ENCODE results near the gene CDH23. TPM values are rescaled to one million over a fixed set of nuclear protein-coding genes. Genes with fewer than 3 reads are reported as not detected.

Gene CDH23
- total RNA-seq, 1 donor from 2014 or later, result 20.1 TPM

- DNase-seq (ENCODE audit: low spot score) (no peak), ATAC-seq (no peak)
- intact Hi-C loops (cut with DNase I), result no loop called here
These were observed 138.0 kb downstream of the CDH23 start for GRCh38 chr10:71534568-71535194.

GRCh38 chr10:71536332-71536731, 139.6 kb downstream of the CDH23 start:
- intact Hi-C loops (cut with DNase I), result no loop called here

DNA sequence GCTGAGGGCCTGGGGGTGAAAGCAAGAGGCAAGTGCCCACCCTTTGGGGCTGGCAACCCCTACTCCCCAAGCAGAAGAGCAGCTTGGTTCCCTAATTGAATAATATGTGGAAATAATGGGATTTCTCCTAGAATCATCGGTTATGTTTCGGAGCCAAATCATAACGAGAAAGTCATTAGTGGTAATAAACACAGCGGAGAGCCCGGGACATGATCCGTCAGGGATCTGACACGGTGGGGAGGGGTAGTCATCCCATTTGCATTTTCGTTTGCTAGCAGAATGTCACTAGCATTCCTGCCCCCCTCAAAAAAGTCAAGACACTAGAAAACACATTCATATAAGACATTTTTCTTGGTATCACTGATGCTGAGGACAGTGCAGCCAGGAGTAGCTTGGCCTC, 140.4 kb downstream of the CDH23 start:
- intact Hi-C loops (cut with DNase I), result no loop called here
- ATAC-seq, result no peak

More at GRCh38 chr10:71536332-71536731, 139.6 kb downstream of the CDH23 start:
- DNase-seq (ENCODE audit: low spot score) (no peak), ATAC-seq (no peak)

DNA sequence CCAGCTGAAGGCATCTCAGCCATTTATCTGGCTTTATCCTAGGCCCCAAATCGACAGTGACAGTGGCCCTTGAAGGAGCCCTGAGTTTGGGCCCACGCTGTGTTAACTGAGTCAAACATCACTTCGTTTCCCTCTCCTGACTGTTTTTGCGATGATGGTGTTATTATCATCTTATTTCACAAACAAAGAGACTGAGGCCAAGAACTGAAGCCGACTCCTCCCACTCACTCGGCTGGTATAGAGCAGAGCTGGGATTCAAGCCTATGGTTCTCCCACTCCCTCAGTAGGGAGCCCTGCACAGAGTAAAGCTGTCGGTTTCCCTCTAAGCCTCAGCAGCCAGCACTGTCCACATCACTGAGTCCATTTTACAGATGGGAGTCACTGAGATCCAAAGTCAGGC, 141.0 kb downstream of the CDH23 start:
- ATAC-seq (no peak), DNase-seq (ENCODE audit: low spot score) (no peak)
- intact Hi-C loops (cut with DNase I), result no loop called here

More for the DNA sequence above, 140.4 kb downstream of the CDH23 start:
- no peak for DNase-seq (ENCODE audit: low spot score)

DNA sequence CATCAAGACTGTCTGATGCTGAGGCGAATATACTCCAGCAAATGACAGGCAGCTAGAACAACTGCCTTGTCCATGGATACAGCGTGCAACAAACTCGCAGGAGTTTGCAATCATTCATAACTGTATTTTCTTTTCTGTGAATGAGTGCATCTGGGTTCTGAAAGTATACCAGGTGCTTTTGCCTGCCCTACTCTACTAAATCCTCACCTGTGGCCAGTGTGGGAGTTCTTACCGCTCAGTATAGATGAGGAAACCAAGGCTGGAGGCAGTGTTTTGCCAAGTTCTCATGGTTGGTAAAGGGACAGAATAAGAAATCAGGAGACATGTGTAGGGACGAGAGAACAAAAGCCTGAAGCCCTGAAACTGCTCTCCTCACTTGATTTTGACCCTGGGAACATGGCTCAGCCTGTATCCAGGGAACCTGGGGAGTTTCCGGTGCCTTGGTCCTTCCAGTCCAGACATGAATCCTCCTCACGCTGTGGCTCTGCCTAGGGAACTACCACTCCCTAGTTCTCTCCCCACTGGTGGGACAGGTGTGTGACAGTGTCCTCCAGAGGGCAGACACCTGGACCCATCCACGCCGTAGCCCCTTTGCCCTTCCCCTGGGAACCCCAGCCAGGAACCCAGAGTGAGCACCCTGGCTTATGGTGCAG, 142.0 kb downstream of the CDH23 start:
- ATAC-seq (peak; percentile 11), DNase-seq (ENCODE audit: low spot score) (no peak)
- intact Hi-C loops (cut with DNase I), result no loop called here

- intact Hi-C loops (cut with DNase I), result no loop called here
- ATAC-seq (no peak), DNase-seq (ENCODE audit: low spot score) (no peak)
These were observed 142.9 kb downstream of the CDH23 start for GRCh38 chr10:71539442-71540118.

DNA sequence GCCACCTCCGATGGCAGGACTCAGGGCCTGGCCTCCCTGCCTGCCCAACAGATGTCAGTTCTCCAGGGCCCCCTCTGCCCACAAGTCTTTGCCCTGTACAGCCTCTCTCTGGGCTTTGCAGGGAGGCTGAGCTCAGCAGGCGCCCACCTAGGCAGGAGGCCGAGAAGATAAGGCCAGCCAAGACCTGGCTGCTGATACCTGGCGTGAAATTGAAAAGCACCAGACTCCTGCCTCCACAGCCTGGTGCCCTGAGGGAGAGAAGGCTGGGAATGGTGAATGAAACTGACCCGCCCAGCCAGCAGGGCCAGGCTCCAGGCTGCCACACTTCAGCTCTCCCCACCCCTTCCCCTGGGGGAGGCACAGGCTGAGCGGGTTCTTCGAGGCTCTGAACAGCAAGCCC, 145.8 kb downstream of the CDH23 start:
- no peak for ATAC-seq
- intact Hi-C loops (cut with DNase I), result no loop called here
- no peak for DNase-seq (ENCODE audit: low spot score)

DNA sequence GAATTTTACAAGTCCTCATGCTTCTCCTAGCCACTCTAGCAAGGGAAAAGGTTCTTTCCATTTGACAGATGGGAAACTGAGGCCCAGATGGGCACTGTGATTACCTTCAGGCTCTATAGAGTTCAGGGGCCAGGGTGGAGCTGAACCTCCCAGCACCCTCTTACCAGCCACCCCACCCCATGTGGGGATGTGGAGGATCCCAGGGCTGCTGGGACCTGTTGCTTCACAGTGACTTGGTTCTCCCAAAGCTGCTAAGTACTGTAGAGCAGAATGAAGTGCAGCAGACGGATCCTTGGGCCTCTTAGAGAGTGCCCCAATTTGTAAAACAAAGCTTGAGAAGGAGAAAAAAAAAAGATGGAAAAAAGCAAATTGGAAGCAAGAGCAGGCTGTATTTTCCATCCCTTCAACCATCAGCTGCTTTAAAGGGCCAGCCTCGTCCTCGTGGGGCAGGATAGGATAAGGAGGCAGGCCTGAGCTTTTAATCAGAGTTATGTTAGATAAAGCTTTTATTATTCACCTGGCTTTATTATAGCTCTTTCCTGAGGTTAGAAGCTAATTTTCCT, 147.0 kb downstream of the CDH23 start:
- DNase-seq (ENCODE audit: low spot score) (no peak), ATAC-seq (no peak)
- intact Hi-C loops (cut with DNase I), result no loop called here

GRCh38 chr10:71545001-71545400, 148.3 kb downstream of the CDH23 start:
- ATAC-seq, result no peak
- intact Hi-C loops (cut with DNase I), result no loop called here
- no peak for DNase-seq (ENCODE audit: low spot score)

DNA sequence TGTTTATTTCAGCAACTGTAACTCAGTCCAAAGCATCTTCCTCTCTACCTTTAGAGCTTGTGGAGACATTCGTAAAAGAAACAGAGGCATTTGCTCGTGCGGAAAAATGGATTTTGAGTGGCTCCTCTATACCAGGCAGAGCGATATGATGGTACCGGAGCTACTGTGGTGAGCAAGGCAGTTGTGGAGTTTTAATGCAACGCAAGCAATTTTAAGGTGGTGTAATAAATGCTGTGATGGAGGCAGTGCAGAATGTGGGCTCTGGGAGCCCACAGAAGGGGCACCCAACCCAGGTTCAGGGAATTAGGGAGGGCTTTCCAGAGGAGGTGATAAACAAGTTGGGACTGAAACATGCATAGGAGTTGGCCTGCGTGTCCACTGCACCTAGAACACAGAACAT, 149.5 kb downstream of the CDH23 start:
- intact Hi-C loops (cut with DNase I), result no loop called here
- DNase-seq (ENCODE audit: low spot score) (no peak), ATAC-seq (no peak)

DNA sequence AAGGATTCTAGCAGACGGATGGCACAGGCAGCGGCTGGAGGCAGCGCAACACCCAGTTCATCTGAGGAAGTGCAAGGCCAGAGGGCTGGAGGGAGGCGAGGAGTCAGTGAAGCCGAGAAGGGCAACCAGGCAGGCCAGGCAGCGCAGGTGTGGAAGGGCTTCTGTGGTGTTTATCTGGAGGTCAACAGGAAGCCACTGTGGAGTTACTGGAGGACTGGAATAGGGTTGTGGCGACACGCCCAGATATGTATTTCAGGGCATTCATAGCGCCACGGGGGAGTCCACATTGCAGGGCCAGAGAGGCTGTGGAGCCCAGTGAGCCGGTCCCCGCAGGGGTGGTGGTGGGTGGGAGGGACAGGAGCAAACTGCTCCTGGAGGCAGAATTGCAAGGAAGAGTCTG, 150.6 kb downstream of the CDH23 start:
- DNase-seq (ENCODE audit: low spot score) (no peak), ATAC-seq (peak; percentile 17)
- intact Hi-C loops (cut with DNase I), result no loop called here

DNA sequence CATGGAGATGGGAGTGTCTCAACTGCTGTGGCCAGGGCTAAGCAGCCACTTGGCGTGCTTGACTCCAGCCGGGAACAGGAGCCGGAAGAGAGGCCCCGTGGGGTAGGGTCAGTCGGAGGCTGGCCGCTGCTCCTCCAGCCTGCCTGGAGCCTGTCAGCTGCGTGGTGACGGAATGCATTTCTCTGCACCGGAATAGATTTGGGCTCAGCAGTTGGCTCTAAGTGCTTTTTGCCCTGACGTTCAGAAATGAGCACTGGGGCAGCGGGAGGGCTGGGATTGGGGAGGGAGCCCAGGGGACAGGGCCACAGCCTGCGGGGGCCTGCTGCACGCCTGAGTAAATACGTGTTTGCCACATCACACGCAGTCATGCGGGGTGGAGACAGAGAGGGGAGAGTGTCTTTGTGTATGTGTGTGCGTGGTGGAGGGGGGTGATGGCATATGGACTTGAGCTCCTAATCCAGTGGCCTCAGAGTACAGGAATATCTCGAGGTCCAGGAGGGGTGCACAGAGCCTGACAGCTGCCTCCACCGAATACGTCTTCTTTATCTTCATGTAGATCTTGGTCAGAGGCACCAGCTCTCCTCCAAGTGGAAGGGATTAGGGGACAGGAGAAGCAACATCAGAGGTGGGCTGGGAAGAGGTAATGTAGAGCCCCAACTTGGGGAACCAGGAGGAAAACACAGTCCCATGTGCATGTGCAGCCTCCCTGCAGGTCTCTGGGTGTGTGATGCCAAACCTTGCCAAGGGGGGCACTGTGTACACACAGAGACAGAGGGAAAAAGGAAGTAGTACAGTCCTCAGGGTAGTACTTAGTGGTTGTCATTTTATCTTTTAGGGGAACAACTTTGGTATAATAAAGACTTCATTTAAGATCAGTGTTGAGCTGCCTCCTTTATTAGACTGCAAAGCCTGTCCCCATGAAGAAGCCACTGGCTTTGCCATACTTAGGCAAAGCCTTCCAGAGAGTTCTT, 151.4 kb downstream of the CDH23 start:
- DNase-seq (ENCODE audit: low spot score), result peak; percentile 72
- peak; percentile 90 for ATAC-seq
- intact Hi-C loops (cut with DNase I), result no loop called here

DNA sequence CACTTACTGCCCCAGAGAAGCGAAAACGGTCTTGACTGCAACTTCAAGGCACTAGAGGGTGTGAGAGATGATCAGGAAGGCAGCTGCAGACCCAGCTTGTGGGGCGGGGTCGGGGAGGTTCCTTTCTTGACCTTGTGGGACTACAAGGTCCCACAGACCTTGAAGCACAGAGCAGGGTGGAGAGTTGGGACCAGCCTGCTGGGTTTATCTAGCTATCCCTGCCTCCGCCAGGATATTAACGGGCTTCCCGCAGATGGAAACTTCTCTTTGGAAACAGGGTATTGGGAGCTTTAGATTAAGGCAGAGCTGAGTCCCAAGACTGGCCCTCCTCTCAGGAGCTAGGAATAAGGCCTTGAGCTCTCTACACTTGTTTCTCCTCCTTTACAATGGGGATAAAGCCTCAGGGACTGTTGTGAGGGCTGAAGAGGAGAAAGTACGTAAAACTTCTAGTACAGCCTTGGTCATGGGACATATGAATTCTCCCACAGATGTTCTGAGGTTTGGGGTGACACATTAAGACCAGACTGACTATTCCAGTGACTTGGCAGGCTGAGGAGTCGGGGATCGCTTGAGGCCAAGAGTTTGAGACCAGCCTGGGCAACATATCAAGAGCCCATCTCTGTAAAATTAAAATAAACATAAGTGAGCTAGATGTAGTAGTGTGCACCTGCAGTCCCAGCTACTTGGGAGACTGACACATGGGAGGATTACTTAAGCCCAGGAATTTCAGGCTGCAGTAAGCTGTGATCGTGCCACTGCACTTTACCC, 153.2 kb downstream of the CDH23 start:
- no peak for ATAC-seq
- no peak for DNase-seq (ENCODE audit: low spot score)
- intact Hi-C loops (cut with DNase I), result no loop called here

DNA sequence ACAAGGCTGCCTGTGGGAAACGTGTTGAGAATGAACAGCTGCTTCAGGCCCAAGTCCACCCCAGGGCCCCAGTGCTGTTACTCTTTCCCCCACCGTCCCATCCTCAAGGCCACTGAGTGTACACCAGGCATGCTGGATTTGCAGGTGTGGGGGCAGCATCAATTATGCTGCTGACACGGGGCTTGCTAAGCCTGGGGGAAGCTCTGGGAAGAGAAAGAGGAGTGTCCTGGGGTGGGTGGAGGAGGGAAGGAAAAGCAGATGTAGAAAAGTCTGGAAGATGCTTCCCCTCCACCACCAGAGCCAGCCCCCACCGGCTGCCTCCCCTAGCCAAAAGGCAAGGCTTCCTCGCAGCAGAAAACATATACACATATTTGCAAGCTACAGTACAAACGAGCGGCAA, 153.9 kb downstream of the CDH23 start:
- ATAC-seq (no peak), DNase-seq (ENCODE audit: low spot score) (no peak)
- intact Hi-C loops (cut with DNase I), result no loop called here

DNA sequence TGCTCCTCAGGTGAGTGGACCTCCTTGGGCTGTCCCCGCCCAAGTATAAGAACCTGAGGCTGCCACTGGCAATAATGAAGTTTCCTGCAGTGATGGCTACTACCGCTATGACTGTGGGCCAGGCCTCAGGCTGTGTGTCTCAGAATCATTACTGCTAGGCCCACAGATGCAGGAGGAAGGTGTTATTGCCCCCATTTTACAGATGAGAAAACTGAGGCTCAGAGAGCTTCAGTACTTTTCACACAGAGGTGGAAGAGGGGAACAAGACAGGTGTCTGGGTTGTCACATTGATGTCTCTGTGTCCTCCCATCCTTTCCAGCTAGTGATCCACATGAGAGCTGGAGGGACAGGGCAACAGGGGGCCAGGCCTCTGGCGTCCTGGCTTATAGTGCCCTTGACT, 155.2 kb downstream of the CDH23 start:
- DNase-seq (ENCODE audit: low spot score) (no peak), ATAC-seq (no peak)
- intact Hi-C loops (cut with DNase I), result no loop called here

DNA sequence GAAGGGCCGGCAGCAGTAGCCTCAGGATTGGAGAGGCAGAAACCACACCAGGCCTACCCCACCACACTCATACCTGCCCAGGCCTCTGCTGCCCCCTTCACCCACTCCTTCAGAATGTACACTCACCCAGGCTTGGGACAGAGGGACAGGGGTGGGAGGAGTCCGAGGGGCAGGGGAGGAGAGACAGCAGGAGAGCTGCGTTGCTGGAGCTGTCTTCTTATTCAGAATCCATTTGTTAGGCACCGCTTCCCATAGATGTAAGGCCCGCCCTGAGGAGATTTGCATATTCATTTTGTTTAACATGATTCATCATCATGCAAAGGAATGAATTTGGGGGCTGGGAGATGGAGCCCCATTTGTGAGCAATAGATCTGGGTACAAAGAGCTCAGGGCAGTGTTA, 156.7 kb downstream of the CDH23 start:
- intact Hi-C loops (cut with DNase I), result no loop called here
- DNase-seq (ENCODE audit: low spot score) (no peak), ATAC-seq (no peak)

DNA sequence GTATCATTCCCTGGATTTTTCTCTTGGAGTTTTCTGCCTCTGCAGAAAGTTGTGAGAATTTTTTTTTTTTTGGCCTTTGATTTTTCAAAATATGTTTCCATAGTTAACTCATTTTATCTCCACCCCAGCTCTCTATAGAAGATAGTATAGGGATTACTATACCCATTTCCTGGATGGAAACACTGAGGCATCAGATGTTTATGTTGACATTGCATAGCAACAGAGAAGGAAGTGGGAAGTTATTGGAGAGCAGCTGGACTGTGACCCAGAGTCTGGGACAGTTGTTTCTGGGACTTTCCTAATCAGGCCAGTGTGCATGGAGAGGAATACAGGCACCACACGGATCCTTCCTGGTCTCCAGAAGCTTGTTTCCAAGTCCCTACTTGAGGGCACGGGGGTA, 158.0 kb downstream of the CDH23 start:
- DNase-seq (ENCODE audit: low spot score), result no peak
- intact Hi-C loops (cut with DNase I), result no loop called here
- ATAC-seq, result no peak

DNA sequence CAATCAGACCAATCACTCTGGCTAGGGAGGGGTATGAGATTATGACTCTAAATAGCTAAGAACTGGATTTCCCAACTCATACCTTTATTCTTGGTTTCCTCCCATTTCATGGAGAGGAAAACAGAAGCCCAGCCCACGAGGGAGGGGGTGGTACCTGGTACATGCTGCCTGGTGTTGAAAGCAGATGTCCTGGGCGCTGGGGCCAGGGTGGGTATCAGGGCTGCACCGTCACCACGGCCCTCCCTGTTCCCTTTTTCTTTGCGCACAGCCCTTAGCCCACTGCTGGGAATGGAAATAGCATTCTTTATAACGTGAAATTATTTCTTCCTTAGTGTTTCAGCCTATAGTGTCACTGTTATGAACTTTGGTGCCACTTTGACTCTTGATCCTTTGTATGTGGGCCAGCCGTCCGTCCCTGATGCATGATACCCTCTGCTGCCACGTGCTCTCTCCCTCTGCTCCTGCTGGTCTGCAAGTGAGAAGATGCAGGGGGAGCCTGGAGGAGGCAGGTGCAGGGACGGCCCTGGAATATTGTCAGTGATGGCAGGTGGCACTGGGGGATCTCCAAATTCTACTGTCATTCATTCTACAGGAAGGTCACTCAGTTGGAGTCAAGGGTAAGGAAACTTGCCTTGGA, 158.5 kb downstream of the CDH23 start:
- DNase-seq (ENCODE audit: low spot score) (no peak), ATAC-seq (no peak)
- intact Hi-C loops (cut with DNase I), result no loop called here

Measured in sciatic nerve (tissue), 2 donors.